ENCODE results near the gene RAB27A.

Gene RAB27A

DNA sequence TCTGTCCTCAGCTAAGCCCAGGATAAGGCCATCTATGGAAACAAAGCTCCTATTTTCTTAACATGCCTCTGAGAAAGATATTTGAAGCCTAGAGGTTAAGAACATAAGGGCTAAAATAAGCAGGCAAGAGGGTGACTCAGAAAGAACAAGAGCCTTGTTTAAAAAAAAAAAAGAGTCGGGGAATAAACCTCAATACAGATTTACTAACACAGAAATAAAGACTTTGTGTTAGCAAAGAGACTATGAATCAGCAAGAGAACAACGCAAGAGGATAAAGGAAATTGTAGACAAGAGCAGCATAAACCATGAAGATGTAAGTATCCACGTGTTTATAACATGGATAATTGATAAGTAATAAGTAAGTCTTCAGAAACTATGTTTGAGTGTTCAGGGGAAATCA is 36.0 kb downstream of the RAB27A start:
- TF ChIP-seq, protein P1, sequence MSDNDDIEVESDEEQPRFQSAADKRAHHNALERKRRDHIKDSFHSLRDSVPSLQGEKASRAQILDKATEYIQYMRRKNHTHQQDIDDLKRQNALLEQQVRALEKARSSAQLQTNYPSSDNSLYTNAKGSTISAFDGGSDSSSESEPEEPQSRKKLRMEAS (IDR thresholded peaks at IDR 0.05), result no peak
- TF ChIP-seq ZBTB7A (IDR thresholded peaks at IDR 0.05; ENCODE audit: low read depth) (no peak), CREB1 (IDR thresholded peaks at IDR 0.05; ENCODE audit: low read depth) (no peak), EP300 (IDR thresholded peaks at IDR 0.05; ENCODE audit: borderline replicate concordance) (no peak), TCF12 (IDR thresholded peaks at IDR 0.05; ENCODE audit: low read depth) (no peak), YY1 (IDR thresholded peaks at IDR 0.05; ENCODE audit: low read depth) (no peak), EGR1 (IDR thresholded peaks at IDR 0.05) (no peak), CEBPB (IDR thresholded peaks at IDR 0.05) (no peak), TEAD4 (IDR thresholded peaks at IDR 0.05) (no peak), RAD21 (IDR thresholded peaks at IDR 0.05; ENCODE audit: low read depth) (no peak), NFIC (IDR thresholded peaks at IDR 0.05) (no peak), TAF1 (IDR thresholded peaks at IDR 0.05; ENCODE audit: low read depth) (no peak), FOXM1 (IDR thresholded peaks at IDR 0.05; ENCODE audit: borderline replicate concordance, low read depth) (no peak)
- TF ChIP-seq, protein P2, sequence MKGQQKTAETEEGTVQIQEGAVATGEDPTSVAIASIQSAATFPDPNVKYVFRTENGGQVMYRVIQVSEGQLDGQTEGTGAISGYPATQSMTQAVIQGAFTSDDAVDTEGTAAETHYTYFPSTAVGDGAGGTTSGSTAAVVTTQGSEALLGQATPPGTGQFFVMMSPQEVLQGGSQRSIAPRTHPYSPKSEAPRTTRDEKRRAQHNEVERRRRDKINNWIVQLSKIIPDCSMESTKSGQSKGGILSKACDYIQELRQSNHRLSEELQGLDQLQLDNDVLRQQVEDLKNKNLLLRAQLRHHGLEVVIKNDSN (IDR thresholded peaks at IDR 0.05), result no peak
- TF ChIP-seq, protein P3, sequence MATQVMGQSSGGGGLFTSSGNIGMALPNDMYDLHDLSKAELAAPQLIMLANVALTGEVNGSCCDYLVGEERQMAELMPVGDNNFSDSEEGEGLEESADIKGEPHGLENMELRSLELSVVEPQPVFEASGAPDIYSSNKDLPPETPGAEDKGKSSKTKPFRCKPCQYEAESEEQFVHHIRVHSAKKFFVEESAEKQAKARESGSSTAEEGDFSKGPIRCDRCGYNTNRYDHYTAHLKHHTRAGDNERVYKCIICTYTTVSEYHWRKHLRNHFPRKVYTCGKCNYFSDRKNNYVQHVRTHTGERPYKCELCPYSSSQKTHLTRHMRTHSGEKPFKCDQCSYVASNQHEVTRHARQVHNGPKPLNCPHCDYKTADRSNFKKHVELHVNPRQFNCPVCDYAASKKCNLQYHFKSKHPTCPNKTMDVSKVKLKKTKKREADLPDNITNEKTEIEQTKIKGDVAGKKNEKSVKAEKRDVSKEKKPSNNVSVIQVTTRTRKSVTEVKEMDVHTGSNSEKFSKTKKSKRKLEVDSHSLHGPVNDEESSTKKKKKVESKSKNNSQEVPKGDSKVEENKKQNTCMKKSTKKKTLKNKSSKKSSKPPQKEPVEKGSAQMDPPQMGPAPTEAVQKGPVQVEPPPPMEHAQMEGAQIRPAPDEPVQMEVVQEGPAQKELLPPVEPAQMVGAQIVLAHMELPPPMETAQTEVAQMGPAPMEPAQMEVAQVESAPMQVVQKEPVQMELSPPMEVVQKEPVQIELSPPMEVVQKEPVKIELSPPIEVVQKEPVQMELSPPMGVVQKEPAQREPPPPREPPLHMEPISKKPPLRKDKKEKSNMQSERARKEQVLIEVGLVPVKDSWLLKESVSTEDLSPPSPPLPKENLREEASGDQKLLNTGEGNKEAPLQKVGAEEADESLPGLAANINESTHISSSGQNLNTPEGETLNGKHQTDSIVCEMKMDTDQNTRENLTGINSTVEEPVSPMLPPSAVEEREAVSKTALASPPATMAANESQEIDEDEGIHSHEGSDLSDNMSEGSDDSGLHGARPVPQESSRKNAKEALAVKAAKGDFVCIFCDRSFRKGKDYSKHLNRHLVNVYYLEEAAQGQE (IDR thresholded peaks at IDR 0.05; ENCODE audit: low read depth), result no peak

DNA sequence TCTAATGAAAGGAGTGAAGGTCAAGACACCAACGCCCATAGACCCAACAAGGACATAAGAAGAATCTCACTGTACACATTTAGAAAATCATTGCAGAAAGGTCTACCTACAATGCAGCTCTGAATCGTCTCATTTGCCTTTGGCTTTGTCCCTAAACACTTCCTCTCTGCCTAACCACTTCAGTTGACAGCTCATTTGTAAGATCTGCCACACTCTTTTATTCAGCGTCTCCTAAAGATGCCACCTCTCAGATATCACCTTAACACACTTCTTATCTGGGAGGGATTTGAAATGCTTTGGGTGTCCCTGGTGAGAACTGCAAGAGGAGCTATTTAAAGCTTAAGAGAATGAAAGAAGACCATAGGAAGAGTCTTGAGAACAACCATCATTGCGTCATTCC is 38.7 kb downstream of the RAB27A start:
- TF ChIP-seq, protein P3 (IDR thresholded peaks at IDR 0.05; ENCODE audit: low read depth), result no peak
- no peak for TF ChIP-seq YY1 (IDR thresholded peaks at IDR 0.05; ENCODE audit: low read depth)
- TF ChIP-seq ZBTB7A (IDR thresholded peaks at IDR 0.05; ENCODE audit: low read depth), result no peak
- no peak for TF ChIP-seq NFIC (IDR thresholded peaks at IDR 0.05)
- TF ChIP-seq, protein P2 (IDR thresholded peaks at IDR 0.05), result no peak
- no peak for TF ChIP-seq CEBPB (IDR thresholded peaks at IDR 0.05)
- TF ChIP-seq EP300 (IDR thresholded peaks at IDR 0.05; ENCODE audit: borderline replicate concordance), result no peak
- TF ChIP-seq TAF1 (IDR thresholded peaks at IDR 0.05; ENCODE audit: low read depth), result no peak
- no peak for TF ChIP-seq CREB1 (IDR thresholded peaks at IDR 0.05; ENCODE audit: low read depth)
- TF ChIP-seq, protein P1 (IDR thresholded peaks at IDR 0.05), result no peak
- no peak for TF ChIP-seq EGR1 (IDR thresholded peaks at IDR 0.05)
- no peak for TF ChIP-seq RAD21 (IDR thresholded peaks at IDR 0.05; ENCODE audit: low read depth)
- no peak for TF ChIP-seq FOXM1 (IDR thresholded peaks at IDR 0.05; ENCODE audit: borderline replicate concordance, low read depth)

DNA sequence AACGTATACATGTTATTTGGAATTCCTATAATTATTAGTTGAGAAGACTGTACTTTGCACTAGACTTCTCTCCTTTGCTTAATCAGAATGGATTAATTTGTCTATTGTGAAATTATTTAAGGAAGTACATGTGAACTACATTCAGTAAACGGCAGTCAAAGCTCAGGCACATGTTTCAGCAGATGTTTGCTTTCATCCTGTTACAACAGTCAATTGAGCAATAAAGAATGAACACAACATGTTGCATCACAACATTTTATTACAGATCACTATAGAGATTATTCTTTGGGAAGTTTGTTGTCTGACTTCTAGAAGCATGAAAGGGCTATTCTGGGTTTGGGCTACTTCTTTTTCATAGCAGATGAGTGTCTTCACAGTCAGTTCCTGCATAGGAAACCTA is 39.2 kb downstream of the RAB27A start:
- TF ChIP-seq EP300 (IDR thresholded peaks at IDR 0.05; ENCODE audit: borderline replicate concordance) (no peak), ZBTB7A (IDR thresholded peaks at IDR 0.05; ENCODE audit: low read depth) (no peak), TEAD4 (IDR thresholded peaks at IDR 0.05) (no peak), CREB1 (IDR thresholded peaks at IDR 0.05; ENCODE audit: low read depth) (no peak), CEBPB (IDR thresholded peaks at IDR 0.05) (no peak), NFIC (IDR thresholded peaks at IDR 0.05) (no peak), EGR1 (IDR thresholded peaks at IDR 0.05) (no peak), YY1 (IDR thresholded peaks at IDR 0.05; ENCODE audit: low read depth) (no peak), TAF1 (IDR thresholded peaks at IDR 0.05; ENCODE audit: low read depth) (no peak), TCF12 (IDR thresholded peaks at IDR 0.05; ENCODE audit: low read depth) (no peak), FOXM1 (IDR thresholded peaks at IDR 0.05; ENCODE audit: borderline replicate concordance, low read depth) (no peak)
- TF ChIP-seq, protein P2 (IDR thresholded peaks at IDR 0.05), result no peak
- TF ChIP-seq, protein P1 (IDR thresholded peaks at IDR 0.05), result no peak
- TF ChIP-seq, protein P3 (IDR thresholded peaks at IDR 0.05; ENCODE audit: low read depth), result no peak
